B cell (primary cell): ENCODE measurements around the gene RBM28.

Experiments
- EZH2 ChIP-seq: IDR thresholded peaks from 2 replicates; pipeline ENCODE4 v1.6.1; 2012; ENCODE audit warnings: borderline replicate concordance, low read depth, mild to moderate bottlenecking, moderate library complexity, low read length; ENCODE audit not compliant: insufficient read depth, poor library complexity, severe bottlenecking
- TF ChIP-seq, protein P1 (sequence below): fragments of 200-600 bp; IDR thresholded peaks from one replicate; pipeline ENCODE4 v1.8.0; 2022; ENCODE audit warnings: antibody characterized with exemption, mild to moderate bottlenecking

DNA sequence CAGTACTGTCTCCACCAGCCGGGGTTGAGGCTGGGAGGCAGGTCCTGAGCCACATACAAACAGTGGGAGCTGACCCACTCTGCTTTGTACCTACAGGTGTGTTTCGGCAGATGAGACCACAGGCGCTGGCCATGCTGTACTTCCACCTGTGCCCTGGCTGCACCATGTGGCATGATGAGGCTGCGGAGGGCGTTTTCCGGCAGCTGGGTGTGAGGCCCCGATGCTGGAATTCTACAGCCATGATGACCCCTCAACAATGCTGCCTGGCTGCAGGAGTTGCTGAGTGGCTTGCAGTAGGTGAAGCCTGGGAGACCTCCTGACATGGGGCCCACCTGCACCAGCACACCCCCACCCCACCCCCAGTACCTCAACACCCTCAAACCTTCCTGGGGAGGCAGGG, 48.1 kb upstream of the RBM28 start:
- TF ChIP-seq EZH2 = no peak
- TF ChIP-seq, protein P1, sequence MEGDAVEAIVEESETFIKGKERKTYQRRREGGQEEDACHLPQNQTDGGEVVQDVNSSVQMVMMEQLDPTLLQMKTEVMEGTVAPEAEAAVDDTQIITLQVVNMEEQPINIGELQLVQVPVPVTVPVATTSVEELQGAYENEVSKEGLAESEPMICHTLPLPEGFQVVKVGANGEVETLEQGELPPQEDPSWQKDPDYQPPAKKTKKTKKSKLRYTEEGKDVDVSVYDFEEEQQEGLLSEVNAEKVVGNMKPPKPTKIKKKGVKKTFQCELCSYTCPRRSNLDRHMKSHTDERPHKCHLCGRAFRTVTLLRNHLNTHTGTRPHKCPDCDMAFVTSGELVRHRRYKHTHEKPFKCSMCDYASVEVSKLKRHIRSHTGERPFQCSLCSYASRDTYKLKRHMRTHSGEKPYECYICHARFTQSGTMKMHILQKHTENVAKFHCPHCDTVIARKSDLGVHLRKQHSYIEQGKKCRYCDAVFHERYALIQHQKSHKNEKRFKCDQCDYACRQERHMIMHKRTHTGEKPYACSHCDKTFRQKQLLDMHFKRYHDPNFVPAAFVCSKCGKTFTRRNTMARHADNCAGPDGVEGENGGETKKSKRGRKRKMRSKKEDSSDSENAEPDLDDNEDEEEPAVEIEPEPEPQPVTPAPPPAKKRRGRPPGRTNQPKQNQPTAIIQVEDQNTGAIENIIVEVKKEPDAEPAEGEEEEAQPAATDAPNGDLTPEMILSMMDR = no peak
